ENCODE results near the gene ZSWIM4. TPM values are rescaled to one million over a fixed set of nuclear protein-coding genes. Genes with fewer than 3 reads are reported as not detected.

The ZSWIM4 gene
- total RNA-seq, 1 donor from 2014 or later: 3.9 TPM

GRCh38 chr19:13803038-13803437 is 7.8 kb downstream of the ZSWIM4 start:
- no peak for DNase-seq (ENCODE audit: low spot score)
- intact Hi-C loops (cut with DNase I): no loop called here

DNA sequence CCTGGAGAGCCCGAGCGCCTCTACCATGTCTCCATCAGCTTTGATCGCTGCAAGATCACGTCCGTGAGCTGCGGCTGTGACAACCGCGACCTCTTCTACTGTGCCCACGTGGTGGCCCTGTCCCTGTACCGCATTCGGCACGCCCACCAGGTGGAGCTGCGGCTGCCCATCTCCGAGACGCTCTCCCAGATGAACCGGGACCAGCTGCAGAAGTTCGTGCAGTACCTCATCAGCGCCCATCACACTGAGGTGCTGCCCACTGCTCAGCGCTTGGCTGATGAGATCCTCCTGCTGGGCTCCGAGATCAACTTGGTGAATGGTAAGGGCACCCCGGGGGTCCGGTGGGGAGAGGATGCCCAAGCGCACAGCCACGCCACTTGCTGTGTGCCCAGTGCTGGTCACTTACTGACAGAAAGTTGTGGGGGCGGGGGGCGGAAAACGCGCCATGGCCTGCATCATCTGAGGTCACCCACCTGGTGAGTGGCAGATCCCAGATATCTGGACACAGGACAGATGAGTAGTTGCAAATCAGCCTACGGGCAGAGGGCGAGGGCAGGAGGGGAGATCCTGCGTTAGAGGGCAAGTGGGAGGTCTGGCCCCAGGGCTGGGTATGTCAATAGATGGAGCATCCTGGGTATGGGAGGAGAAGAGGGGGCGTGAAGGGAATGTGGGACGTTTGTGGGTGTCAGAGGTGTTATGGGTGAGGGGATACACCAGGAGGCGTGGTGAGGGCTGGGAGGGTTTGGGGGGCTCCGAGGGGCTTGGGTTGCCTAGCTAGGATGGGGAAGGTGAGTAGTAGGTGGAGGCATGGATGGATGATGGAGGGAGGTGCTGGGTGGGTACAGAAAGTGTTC is 9.8 kb downstream of the ZSWIM4 start:
- intact Hi-C loops (cut with DNase I): no loop called here
- DNase-seq (ENCODE audit: low spot score): no peak

- DNase-seq (ENCODE audit: low spot score): no peak
- intact Hi-C loops (cut with DNase I): no loop called here
Observed at GRCh38 chr19:13806728-13807127, 11.5 kb downstream of the ZSWIM4 start.

- DNase-seq (ENCODE audit: low spot score): no peak
- intact Hi-C loops (cut with DNase I): no loop called here
Observed at GRCh38 chr19:13807421-13808021, 12.3 kb downstream of the ZSWIM4 start.

GRCh38 chr19:13808856-13809255 is 13.6 kb downstream of the ZSWIM4 start:
- intact Hi-C loops (cut with DNase I): no loop called here
- no peak for DNase-seq (ENCODE audit: low spot score)

DNA sequence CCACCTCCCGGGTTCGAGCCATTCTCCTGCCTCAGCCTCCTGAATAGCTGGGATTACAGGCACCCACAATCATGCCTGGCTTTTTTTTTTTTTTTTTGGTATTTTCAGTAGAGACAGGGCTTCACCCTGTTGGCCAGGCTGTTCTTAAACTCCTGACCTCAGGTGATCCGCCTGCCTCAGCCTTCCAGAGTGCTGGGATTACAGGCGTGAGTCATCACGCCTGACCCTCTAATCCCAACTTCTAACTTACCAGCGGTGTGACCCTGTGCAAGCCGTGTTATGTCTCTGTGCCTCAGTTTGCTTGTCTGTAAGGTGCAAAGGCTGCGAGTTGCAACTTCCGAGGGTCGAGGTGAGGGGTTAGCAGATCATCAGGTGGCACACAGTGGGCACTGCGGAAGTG is 17.3 kb downstream of the ZSWIM4 start:
- intact Hi-C loops (cut with DNase I): no loop called here
- no peak for DNase-seq (ENCODE audit: low spot score)

DNA sequence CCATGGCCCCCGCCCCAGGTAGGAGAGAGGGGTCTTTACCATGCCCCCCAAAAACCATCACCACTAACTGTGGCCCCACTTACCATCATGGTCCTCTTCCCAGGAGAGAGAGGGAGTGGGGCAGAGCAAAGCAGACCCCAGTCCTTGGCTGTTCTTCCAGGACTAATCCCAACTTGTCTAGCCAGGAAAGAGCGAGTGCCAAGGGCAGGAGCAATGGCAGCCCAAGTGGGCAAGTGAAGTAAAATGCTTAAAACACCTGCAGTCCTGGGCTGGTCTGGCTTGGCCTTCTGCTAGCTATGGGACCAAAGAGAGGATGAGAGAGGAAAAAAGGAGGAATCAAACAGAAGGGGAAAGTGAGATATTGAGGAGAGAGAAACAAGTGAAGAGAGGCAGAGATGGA is 17.9 kb downstream of the ZSWIM4 start:
- no peak for DNase-seq (ENCODE audit: low spot score)
- intact Hi-C loops (cut with DNase I): no loop called here

DNA sequence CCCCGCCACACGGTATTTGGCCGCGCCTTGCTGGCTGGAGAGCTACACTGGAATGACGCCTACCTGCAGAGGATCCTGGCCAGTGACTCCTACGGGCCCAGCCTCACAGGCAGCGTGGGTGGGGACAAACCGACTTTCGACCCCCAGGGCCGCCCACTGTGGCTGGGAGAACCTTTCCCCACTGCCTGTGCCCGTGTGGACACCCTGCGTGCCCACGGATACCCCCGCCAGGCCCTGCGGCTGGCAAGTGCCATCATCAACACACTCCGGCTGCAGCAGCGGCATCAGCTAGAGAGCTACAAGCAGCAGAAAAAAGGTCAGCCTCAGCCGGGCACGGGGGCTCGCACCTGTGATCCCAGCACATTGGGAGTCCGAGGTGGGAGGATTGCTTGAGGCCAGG is 19.3 kb downstream of the ZSWIM4 start:
- intact Hi-C loops (cut with DNase I): no loop called here
- no peak for DNase-seq (ENCODE audit: low spot score)

- DNase-seq (ENCODE audit: low spot score): no peak
- intact Hi-C loops (cut with DNase I): no loop called here
Observed at GRCh38 chr19:13817018-13817614, 21.9 kb downstream of the ZSWIM4 start.

GRCh38 chr19:13817615-13818371 is 22.6 kb downstream of the ZSWIM4 start:
- no peak for DNase-seq (ENCODE audit: low spot score)
- intact Hi-C loops (cut with DNase I): no loop called here

DNA sequence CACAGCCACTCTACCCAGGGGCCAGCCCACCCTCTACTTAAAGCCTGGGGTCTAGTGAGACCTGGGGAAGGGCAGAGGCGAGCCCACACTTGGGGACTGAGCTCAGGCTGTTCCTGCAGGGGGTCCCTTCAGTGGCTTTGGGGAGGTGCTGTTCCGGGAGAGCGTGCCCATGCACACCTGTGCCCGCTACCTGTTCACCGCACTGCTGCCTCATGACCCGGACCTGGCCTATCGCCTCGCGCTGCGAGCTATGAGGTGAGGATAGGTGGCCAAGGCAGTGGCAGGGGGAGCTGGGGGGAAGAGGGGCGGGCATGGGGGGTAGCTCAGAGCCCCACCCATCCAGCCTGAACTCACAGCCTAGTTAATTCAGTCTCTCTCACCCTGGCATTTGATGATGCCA is 24.0 kb downstream of the ZSWIM4 start:
- intact Hi-C loops (cut with DNase I): no loop called here
- DNase-seq (ENCODE audit: low spot score): no peak

DNA sequence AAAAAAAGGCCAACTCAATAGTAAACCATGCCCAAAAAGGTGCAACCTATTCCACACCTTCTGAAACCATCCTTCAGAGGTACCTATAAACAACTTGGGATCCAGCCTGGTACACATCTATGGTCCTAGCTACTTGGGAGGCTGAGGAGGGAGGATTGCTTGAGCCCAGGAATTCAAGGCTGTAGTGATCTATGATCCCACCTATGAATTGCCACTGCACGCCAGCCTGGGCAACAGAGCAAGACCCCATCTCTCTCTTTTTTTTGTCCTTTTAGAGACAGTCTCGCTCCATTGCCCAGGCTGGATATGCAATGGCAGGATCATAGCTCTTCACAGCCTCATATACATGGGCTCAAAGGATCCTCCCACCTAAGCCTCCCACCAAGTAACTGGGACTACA is 26.0 kb downstream of the ZSWIM4 start:
- intact Hi-C loops (cut with DNase I): no loop called here

GRCh38 chr19:13823256-13823655 is 28.0 kb downstream of the ZSWIM4 start:
- DNase-seq (ENCODE audit: low spot score): no peak
- intact Hi-C loops (cut with DNase I): no loop called here

More for the DNA sequence above, 26.0 kb downstream of the ZSWIM4 start:
- DNase-seq (ENCODE audit: low spot score): no peak

- intact Hi-C loops (cut with DNase I): no loop called here
- no peak for DNase-seq (ENCODE audit: low spot score)
Observed at GRCh38 chr19:13823901-13824300, 28.7 kb downstream of the ZSWIM4 start.

GRCh38 chr19:13824703-13825102 is 29.5 kb downstream of the ZSWIM4 start:
- no peak for DNase-seq (ENCODE audit: low spot score)
- intact Hi-C loops (cut with DNase I): no loop called here

DNA sequence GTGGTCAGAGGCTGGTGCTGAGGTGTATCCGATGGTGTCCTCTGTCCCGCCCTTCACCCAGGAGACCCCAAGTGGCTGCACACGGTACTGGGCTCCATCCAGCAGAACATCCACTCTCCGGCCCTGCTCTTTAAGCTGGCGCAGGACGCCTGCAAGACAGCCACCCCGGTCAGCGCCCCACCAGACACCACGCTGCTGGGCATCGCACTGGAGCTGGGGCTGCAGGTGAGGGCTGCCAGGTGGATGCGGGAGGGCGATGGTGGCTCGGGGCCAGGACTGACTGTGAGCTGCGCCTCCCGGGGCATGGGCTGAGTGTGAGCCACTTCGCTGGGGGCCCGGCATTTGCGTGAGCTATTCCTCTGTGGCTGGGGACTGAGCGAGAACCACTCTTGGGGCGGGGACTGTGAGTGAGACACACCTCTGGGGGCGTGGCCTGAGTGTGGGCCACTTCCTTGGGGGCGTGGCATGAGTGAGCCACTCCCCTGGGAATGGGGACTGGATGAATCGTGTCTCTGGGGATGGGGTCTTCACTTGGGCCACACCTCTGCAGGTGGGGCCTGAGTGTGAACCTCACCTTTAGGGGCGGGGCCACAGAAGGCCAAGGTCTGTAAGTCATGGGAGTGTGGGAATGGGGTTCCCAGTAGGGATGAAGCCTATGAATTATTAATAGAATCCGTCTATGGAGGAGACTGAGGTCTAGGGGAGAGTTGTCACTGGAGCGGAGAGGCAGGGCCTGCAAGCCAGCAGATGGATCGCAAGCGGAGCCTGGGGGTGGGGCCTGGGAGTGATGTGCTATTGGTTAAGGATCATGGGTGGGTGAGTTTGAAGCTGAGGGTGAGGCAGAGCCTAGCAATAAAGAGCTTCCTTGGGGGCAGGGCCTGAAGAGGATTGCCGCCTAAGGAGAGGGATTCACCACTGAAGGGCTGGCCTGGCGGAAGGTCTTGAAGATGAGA is 30.5 kb downstream of the ZSWIM4 start:
- intact Hi-C loops (cut with DNase I): no loop called here
- no peak for DNase-seq (ENCODE audit: low spot score)

DNA sequence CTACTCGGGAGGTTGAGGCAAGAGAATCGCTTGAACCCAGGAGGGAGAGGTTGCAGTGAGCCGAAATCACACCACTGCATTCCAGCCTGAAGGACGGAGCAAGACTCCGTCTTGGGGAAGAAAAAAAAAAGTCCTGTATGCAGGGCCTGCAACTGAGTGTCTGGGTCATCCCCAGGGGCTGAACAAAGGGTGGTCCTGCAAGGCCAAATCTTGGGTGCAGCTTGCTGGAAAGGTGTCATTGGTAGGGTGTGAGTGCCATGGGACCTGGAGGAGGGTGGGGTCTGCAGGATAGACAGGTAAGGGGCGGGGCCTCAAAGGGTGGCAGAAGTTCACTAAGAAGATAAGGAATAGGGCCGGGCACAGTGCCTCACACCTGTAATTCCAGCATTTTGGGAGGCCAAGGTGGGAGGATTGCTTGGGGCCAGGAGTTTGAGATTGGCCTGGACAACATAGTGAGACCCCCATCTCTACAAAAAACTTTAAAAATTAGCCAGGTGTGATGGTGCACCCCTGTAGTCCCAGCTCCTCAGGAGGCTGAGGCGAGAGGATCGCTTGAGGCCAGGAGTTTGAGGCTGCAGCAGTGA is 31.5 kb downstream of the ZSWIM4 start:
- no peak for DNase-seq (ENCODE audit: low spot score)
- intact Hi-C loops (cut with DNase I): no loop called here

DNA sequence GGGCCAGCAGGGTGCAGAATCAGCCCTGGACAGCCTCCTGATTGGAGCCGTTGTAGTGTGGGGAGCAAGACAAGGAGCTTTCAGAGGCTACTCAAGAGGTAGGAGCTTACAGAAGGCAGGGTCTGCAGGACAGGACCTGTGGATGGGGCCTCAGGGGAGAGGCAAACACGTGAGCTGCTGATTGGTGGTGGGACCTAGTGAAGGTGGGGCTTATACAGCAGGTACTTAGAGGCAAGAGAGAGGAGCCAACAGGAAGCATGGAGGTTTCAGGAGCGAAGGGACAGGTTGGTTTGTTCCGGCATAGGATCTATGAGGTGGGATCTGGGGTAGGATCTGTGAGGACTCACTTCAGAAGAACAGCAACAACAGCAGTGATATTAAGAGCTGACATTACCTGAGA is 32.4 kb downstream of the ZSWIM4 start:
- no peak for DNase-seq (ENCODE audit: low spot score)
- intact Hi-C loops (cut with DNase I): no loop called here
